Endodermal cell (in vitro differentiated cells): ENCODE measurements around the gene ORAI2. TPM values are rescaled to one million over a fixed set of nuclear protein-coding genes. Genes with fewer than 3 reads are reported as not detected.

Experiments
- DNase-seq: peaks from one replicate; pipeline ENCODE4 v3.0.0-alpha.2; 2017
- H3K27ac ChIP-seq: 2 replicates; pipeline ENCODE4 v1.5.1; 2013; ENCODE audit warnings: mild to moderate bottlenecking, low read depth, low read length, moderate library complexity
- H3K27me3 ChIP-seq: 2 replicates; pipeline ENCODE4 v1.6.1; 2013; ENCODE audit warnings: mild to moderate bottlenecking, low read length, moderate library complexity; ENCODE audit not compliant: insufficient read depth, control insufficient read depth, poor library complexity, severe bottlenecking
- H3K36me3 ChIP-seq: 2 replicates; pipeline ENCODE4 v1.7.0; 2013; ENCODE audit warnings: mild to moderate bottlenecking, low read length, moderate library complexity; ENCODE audit not compliant: control insufficient read depth, insufficient read depth
- H3K4me1 ChIP-seq: one replicate; pipeline ENCODE4 v1.7.0; 2013; ENCODE audit warnings: low read length; ENCODE audit not compliant: control insufficient read depth, insufficient read depth
- H3K4me3 ChIP-seq: 2 replicates; pipeline ENCODE4 v1.5.1; 2013; ENCODE audit warnings: mild to moderate bottlenecking, low read length, moderate library complexity
- H3K9ac ChIP-seq: 2 replicates; pipeline ENCODE4 v1.6.1; 2013; ENCODE audit warnings: mild to moderate bottlenecking, low read length, moderate library complexity; ENCODE audit not compliant: poor library complexity, severe bottlenecking; ENCODE audit errors: extremely low read depth
- H3K9me3 ChIP-seq: 2 replicates; pipeline ENCODE4 v1.6.1; 2013; ENCODE audit warnings: mild to moderate bottlenecking, low read length, moderate library complexity; ENCODE audit not compliant: control insufficient read depth
- H3K27ac Mint-ChIP-seq: 2 replicates; pipeline ENCODE4 v1.8.0; 2020; ENCODE audit warnings: mixed read lengths
- H3K27me3 Mint-ChIP-seq: 2 replicates; pipeline ENCODE4 v1.8.0; 2021; ENCODE audit warnings: mild to moderate bottlenecking, mixed read lengths; ENCODE audit not compliant: insufficient read depth
- H3K36me3 Mint-ChIP-seq: 2 replicates; pipeline ENCODE4 v1.8.0; 2020; ENCODE audit warnings: low read depth, mixed read lengths
- H3K4me1 Mint-ChIP-seq: 2 replicates; pipeline ENCODE4 v1.8.0; 2020; ENCODE audit warnings: mixed read lengths
- H3K4me3 Mint-ChIP-seq: 2 replicates; pipeline ENCODE4 v1.8.0; 2020; ENCODE audit warnings: mild to moderate bottlenecking, moderate library complexity, mixed read lengths
- H3K9me3 Mint-ChIP-seq: 2 replicates; pipeline ENCODE4 v1.8.0; 2020; ENCODE audit warnings: mild to moderate bottlenecking, mixed read lengths
- WGBS, 2 experiments: methylation state at CpG; one replicate each; pipeline versions ENCODE4 v1.1.5 to v1.1.7; 2013; ENCODE audit warnings: missing lambda C conversion rate in 2 of 2, mixed read lengths in 1 of 2; ENCODE audit not compliant: insufficient coverage in 1 of 2, insufficient read length in 1 of 2; 5-methylcytosine and 5-hydroxymethylcytosine counted together
- total RNA-seq, 2 donors: library from RNA; stranded (reverse); fragmentation: NEBNext Ultra II Directional in 1 of 2; extraction: Animal tissue kit (Norgen Biotek cat#: 25700) in 1 of 2; gene quantifications; 2 replicates in 1 of 2; 3 replicates in 1 of 2; pipeline ENCODE4 v1.2.1, GENCODE V29; 2021
- TF ChIP-seq, protein P1 (sequence below): fragments of 200-600 bp; sonication (generic); conservative IDR thresholded peaks from 2 replicates; pipeline ENCODE4 v1.5.0; 2021; ENCODE audit warnings: antibody characterized with exemption, mild to moderate bottlenecking

ORAI2 gene
- total RNA-seq, 2 donors from 2014 or later = 24.3 to 26.1 TPM

DNA sequence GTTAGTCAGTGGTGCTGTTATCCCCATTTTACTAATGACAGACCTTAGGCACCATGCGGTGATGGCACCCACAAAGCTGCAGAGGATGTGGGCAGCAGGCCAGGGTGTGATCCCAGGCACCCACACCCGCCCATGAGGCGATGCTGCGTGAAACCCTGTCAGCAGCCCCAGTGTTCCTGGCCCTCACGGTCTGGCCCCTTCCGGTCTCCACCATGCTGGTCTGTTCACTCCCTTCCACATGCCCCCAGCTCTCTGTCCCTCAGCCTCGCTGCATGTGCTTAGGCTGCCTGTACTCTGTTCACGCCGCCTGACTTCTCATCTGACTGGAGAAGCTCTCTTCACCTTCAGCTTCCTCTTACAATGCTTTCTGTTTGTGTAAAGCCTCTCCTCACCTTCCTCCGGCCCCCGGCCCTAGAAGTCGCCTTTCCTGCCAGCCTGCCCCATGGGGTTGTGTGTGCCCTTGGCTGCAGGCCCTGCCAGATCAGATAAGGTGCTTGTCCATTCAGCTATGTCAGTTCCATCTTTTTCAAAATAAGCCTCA, 17.6 kb upstream of the ORAI2 start:
- Histone ChIP-seq H3K9me3 (peaks cover 2% of the 10 kb centered on the region), H3K9ac (no peak overlapping the region), H3K27me3 (no peaks in the 10 kb centered on the region), H3K4me1 (peaks cover 3% of the 10 kb centered on the region), H3K27ac (no peak overlapping the region), H3K36me3 (peaks cover 79% of the 10 kb centered on the region), H3K4me3 (no peak overlapping the region)
- no peak for DNase-seq
- Mint-ChIP-seq H3K4me3 (no peak overlapping the region), H3K27ac (no peak overlapping the region), H3K9me3 (peaks cover 1% of the 10 kb centered on the region), H3K27me3 (no peaks in the 10 kb centered on the region), H3K36me3 (peaks cover 83% of the 10 kb centered on the region), H3K4me1 (peaks cover 6% of the 10 kb centered on the region)
- TF ChIP-seq, protein P1, sequence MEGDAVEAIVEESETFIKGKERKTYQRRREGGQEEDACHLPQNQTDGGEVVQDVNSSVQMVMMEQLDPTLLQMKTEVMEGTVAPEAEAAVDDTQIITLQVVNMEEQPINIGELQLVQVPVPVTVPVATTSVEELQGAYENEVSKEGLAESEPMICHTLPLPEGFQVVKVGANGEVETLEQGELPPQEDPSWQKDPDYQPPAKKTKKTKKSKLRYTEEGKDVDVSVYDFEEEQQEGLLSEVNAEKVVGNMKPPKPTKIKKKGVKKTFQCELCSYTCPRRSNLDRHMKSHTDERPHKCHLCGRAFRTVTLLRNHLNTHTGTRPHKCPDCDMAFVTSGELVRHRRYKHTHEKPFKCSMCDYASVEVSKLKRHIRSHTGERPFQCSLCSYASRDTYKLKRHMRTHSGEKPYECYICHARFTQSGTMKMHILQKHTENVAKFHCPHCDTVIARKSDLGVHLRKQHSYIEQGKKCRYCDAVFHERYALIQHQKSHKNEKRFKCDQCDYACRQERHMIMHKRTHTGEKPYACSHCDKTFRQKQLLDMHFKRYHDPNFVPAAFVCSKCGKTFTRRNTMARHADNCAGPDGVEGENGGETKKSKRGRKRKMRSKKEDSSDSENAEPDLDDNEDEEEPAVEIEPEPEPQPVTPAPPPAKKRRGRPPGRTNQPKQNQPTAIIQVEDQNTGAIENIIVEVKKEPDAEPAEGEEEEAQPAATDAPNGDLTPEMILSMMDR = no peak
- 93 to 97% methylated on average over 12 of the region's 12 CpGs for WGBS, 2 experiments

DNA sequence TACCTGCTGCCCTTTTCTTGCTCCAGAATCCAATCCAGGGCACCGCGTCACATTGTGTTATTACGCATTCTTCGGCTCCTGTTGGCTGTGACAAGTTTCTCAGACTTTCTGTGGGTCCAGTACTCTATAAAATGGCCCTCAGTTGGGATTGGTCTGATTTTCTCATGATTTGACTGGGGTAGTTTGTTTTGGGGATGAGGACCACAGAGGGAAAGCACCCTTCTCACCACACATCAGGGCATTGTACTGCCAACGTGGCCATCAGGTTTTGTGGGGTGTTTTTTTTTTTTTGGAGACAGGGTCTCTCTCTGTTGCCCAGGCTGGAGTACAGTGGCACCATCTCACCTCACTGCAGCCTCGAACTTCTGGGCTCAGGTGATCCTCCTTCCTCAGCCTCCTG, 17.0 kb upstream of the ORAI2 start:
- Histone ChIP-seq H3K36me3 (peaks cover 78% of the 10 kb centered on the region), H3K9me3 (no peaks in the 10 kb centered on the region), H3K27me3 (no peaks in the 10 kb centered on the region), H3K4me3 (no peak overlapping the region), H3K27ac (no peak overlapping the region), H3K9ac (no peak overlapping the region), H3K4me1 (peaks cover 3% of the 10 kb centered on the region)
- Mint-ChIP-seq H3K36me3 (peaks cover 82% of the 10 kb centered on the region), H3K27me3 (no peaks in the 10 kb centered on the region), H3K9me3 (no peaks in the 10 kb centered on the region), H3K27ac (no peak overlapping the region), H3K4me3 (no peak overlapping the region), H3K4me1 (peaks cover 9% of the 10 kb centered on the region)
- TF ChIP-seq, protein P1 = no peak
- 94 to 100% methylated on average over 4 to 5 of the region's 6 CpGs for WGBS, 2 experiments
- DNase-seq = no peak

DNA sequence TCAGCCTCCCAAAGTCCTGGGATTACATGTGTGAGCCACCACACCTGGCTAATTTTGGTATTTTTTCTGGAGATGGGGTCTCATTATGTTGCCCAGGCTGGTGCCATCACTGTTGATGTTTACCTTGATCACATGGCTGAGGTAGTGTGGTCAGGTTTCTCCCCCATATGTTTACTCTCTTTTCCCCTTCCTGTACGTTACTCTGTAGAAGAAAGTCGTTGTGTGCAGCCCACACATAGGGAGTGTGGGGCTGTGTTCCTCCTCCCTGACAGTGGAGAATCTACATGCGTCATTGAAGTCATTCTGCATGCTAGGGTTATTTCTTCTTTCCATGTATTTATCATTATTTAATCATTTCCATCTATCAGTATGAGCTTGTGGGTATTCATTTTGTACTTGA, 16.3 kb upstream of the ORAI2 start:
- Mint-ChIP-seq H3K27me3 (no peaks in the 10 kb centered on the region), H3K4me3 (no peak overlapping the region), H3K27ac (no peak overlapping the region), H3K4me1 (peaks cover 9% of the 10 kb centered on the region), H3K9me3 (no peaks in the 10 kb centered on the region), H3K36me3 (peaks cover 75% of the 10 kb centered on the region)
- 88% methylated on average over 3 of the region's 3 CpGs; no CpG with 5 or more reads in 1 of the 2 experiments for WGBS, 2 experiments
- no peak overlapping the region for H3K9ac ChIP-seq
- peaks cover 3% of the 10 kb centered on the region for H3K4me1 ChIP-seq
- H3K9me3 ChIP-seq = no peaks in the 10 kb centered on the region
- H3K27ac ChIP-seq = no peak overlapping the region
- H3K4me3 ChIP-seq = no peak overlapping the region
- H3K36me3 ChIP-seq = peaks cover 76% of the 10 kb centered on the region
- DNase-seq = no peak
- TF ChIP-seq, protein P1 = no peak
- H3K27me3 ChIP-seq = no peaks in the 10 kb centered on the region
